ENCODE measurements around the gene MCCC1.

DNA sequence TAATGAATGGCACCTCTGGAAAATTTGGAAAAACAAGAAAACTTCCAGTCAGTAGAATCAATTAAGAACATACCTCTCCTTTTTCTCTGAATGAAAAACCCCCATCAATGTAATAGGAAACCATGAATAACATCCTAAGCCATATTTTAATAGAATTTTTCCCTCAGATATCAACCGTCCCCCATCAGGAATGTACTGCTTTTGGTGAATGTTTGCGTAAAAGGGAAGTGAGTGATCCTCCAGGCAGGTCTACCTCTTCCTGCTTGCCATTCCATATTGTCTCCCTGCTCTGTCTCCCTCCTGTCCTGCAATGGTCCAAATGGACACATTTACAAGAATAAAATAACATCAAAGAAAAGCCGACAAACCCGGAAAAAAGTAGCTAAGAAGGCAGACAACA lies 32.4 kb upstream of the MCCC1 start:
- TF ChIP-seq REST (IDR thresholded peaks at IDR 0.05; ENCODE audit: low read depth) (no peak), EP300 (IDR thresholded peaks at IDR 0.05; ENCODE audit: borderline replicate concordance) (no peak), EGR1 (IDR thresholded peaks at IDR 0.05) (no peak), RAD21 (IDR thresholded peaks at IDR 0.05; ENCODE audit: low read depth) (no peak)
